ENCODE data around the gene NFATC2.

Gene NFATC2

GRCh38 chr20:51536116-51537069, 6.1 kb downstream of the NFATC2 start:
- peaks cover 6% of the 10 kb centered on the region for H3K4me1 ChIP-seq (ENCODE audit: insufficient read depth, insufficient read length)
- H3K4me3 ChIP-seq (ENCODE audit: insufficient read length, low read depth): no peak overlapping the region
- H3K27me3 ChIP-seq (ENCODE audit: insufficient read depth, insufficient read length): no peaks in the 10 kb centered on the region
- TF ChIP-seq YY1 (IDR thresholded peaks at IDR 0.05; ENCODE audit: insufficient read depth, insufficient read length): no peak
- no peak for TF ChIP-seq ZNF274 (IDR thresholded peaks at IDR 0.05; ENCODE audit: low read depth, low read length)
- TF ChIP-seq SUZ12 (IDR thresholded peaks at IDR 0.05; ENCODE audit: extremely low read depth, insufficient read depth, insufficient read length): no peak
- peaks cover 9% of the 10 kb centered on the region; the same call in 1 of the 2 replicates for H3K9me3 ChIP-seq (ENCODE audit: insufficient read depth, low read length)
- no peak for DNase-seq (ENCODE audit: low read depth, low spot score)
- no peak overlapping the region for H3K9ac ChIP-seq (ENCODE audit: insufficient read length, low read depth)
- H3K36me3 ChIP-seq (ENCODE audit: insufficient read depth, insufficient read length, low read length): no peaks in the 10 kb centered on the region

GRCh38 chr20:51535674-51536073, 6.8 kb downstream of the NFATC2 start:
- H3K9ac ChIP-seq (ENCODE audit: insufficient read length, low read depth): no peak overlapping the region
- no peaks in the 10 kb centered on the region for H3K36me3 ChIP-seq (ENCODE audit: insufficient read depth, insufficient read length, low read length)
- no peaks in the 10 kb centered on the region for H3K27me3 ChIP-seq (ENCODE audit: insufficient read depth, insufficient read length)
- peaks cover 1% of the 10 kb centered on the region for H3K4me1 ChIP-seq (ENCODE audit: insufficient read depth, insufficient read length)
- TF ChIP-seq YY1 (IDR thresholded peaks at IDR 0.05; ENCODE audit: insufficient read depth, insufficient read length): no peak
- no peak for TF ChIP-seq SUZ12 (IDR thresholded peaks at IDR 0.05; ENCODE audit: extremely low read depth, insufficient read depth, insufficient read length)
- TF ChIP-seq ZNF274 (IDR thresholded peaks at IDR 0.05; ENCODE audit: low read depth, low read length): no peak
- DNase-seq (ENCODE audit: low read depth, low spot score): no peak
- no peak overlapping the region for H3K4me3 ChIP-seq (ENCODE audit: insufficient read length, low read depth)
- peaks cover 9% of the 10 kb centered on the region; the same call in 1 of the 2 replicates for H3K9me3 ChIP-seq (ENCODE audit: insufficient read depth, low read length)

- H3K27me3 ChIP-seq (ENCODE audit: insufficient read depth, insufficient read length): no peaks in the 10 kb centered on the region
- no peak for TF ChIP-seq SUZ12 (IDR thresholded peaks at IDR 0.05; ENCODE audit: extremely low read depth, insufficient read depth, insufficient read length)
- no peak for TF ChIP-seq YY1 (IDR thresholded peaks at IDR 0.05; ENCODE audit: insufficient read depth, insufficient read length)
- TF ChIP-seq ZNF274 (IDR thresholded peaks at IDR 0.05; ENCODE audit: low read depth, low read length): no peak
- peaks cover 9% of the 10 kb centered on the region; the same call in 1 of the 2 replicates for H3K9me3 ChIP-seq (ENCODE audit: insufficient read depth, low read length)
- H3K4me1 ChIP-seq (ENCODE audit: insufficient read depth, insufficient read length): peaks cover 1% of the 10 kb centered on the region
- DNase-seq (ENCODE audit: low read depth, low spot score): no peak
- no peaks in the 10 kb centered on the region for H3K36me3 ChIP-seq (ENCODE audit: insufficient read depth, insufficient read length, low read length)
- H3K4me3 ChIP-seq (ENCODE audit: insufficient read length, low read depth): no peak overlapping the region
- no peak overlapping the region for H3K9ac ChIP-seq (ENCODE audit: insufficient read length, low read depth)
Measured at GRCh38 chr20:51535075-51535386, 7.5 kb downstream of the NFATC2 start.

GRCh38 chr20:51533291-51534172, 9.0 kb downstream of the NFATC2 start:
- Histone ChIP-seq H3K36me3 (ENCODE audit: insufficient read depth, insufficient read length, low read length) (no peaks in the 10 kb centered on the region), H3K9me3 (ENCODE audit: insufficient read depth, low read length) (peaks cover 9% of the 10 kb centered on the region; the same call in 1 of the 2 replicates), H3K4me1 (ENCODE audit: insufficient read depth, insufficient read length) (peaks cover 1% of the 10 kb centered on the region), H3K27me3 (ENCODE audit: insufficient read depth, insufficient read length) (no peaks in the 10 kb centered on the region), H3K4me3 (ENCODE audit: insufficient read length, low read depth) (no peak overlapping the region), H3K9ac (ENCODE audit: insufficient read length, low read depth) (no peak overlapping the region)
- no peak for TF ChIP-seq SUZ12 (IDR thresholded peaks at IDR 0.05; ENCODE audit: extremely low read depth, insufficient read depth, insufficient read length)
- no peak for DNase-seq (ENCODE audit: low read depth, low spot score)

- H3K27me3 ChIP-seq (ENCODE audit: insufficient read depth, insufficient read length): no peaks in the 10 kb centered on the region
- H3K9ac ChIP-seq (ENCODE audit: insufficient read length, low read depth): no peak overlapping the region
- H3K4me1 ChIP-seq (ENCODE audit: insufficient read depth, insufficient read length): peaks cover 1% of the 10 kb centered on the region
- no peak for DNase-seq (ENCODE audit: low read depth, low spot score)
- peaks cover 2% of the 10 kb centered on the region; the same call in 1 of the 2 replicates for H3K9me3 ChIP-seq (ENCODE audit: insufficient read depth, low read length)
- no peak overlapping the region for H3K4me3 ChIP-seq (ENCODE audit: insufficient read length, low read depth)
- no peak for TF ChIP-seq ZNF274 (IDR thresholded peaks at IDR 0.05; ENCODE audit: low read depth, low read length)
- no peak for TF ChIP-seq YY1 (IDR thresholded peaks at IDR 0.05; ENCODE audit: insufficient read depth, insufficient read length)
- no peak for TF ChIP-seq SUZ12 (IDR thresholded peaks at IDR 0.05; ENCODE audit: extremely low read depth, insufficient read depth, insufficient read length)
- no peaks in the 10 kb centered on the region for H3K36me3 ChIP-seq (ENCODE audit: insufficient read depth, insufficient read length, low read length)
Measured at GRCh38 chr20:51532577-51533191, 9.8 kb downstream of the NFATC2 start.

- no peak for TF ChIP-seq SUZ12 (IDR thresholded peaks at IDR 0.05; ENCODE audit: extremely low read depth, insufficient read depth, insufficient read length)
- TF ChIP-seq ZNF274 (IDR thresholded peaks at IDR 0.05; ENCODE audit: low read depth, low read length): no peak
- no peak for TF ChIP-seq YY1 (IDR thresholded peaks at IDR 0.05; ENCODE audit: insufficient read depth, insufficient read length)
- Histone ChIP-seq H3K9ac (ENCODE audit: insufficient read length, low read depth) (no peak overlapping the region), H3K27me3 (ENCODE audit: insufficient read depth, insufficient read length) (no peaks in the 10 kb centered on the region), H3K4me3 (ENCODE audit: insufficient read length, low read depth) (no peak overlapping the region), H3K4me1 (ENCODE audit: insufficient read depth, insufficient read length) (peaks cover 1% of the 10 kb centered on the region), H3K9me3 (ENCODE audit: insufficient read depth, low read length) (no peaks in the 10 kb centered on the region), H3K36me3 (ENCODE audit: insufficient read depth, insufficient read length, low read length) (no peaks in the 10 kb centered on the region)
- no peak for DNase-seq (ENCODE audit: low read depth, low spot score)
Measured at GRCh38 chr20:51531712-51532456, 10.6 kb downstream of the NFATC2 start.

Measured in NT2/D1 (cell line).